Progenitor cell of endocrine pancreas (in vitro differentiated cells): ENCODE measurements around the gene IDH3A. TPM values are rescaled to one million over a fixed set of nuclear protein-coding genes. Genes with fewer than 3 reads are reported as not detected.

Source experiments
- DNase-seq: peaks from one replicate; pipeline ENCODE4 v3.0.0; 2021; ENCODE audit warnings: low spot score; ENCODE audit not compliant: unreplicated experiment
- H3K27ac Mint-ChIP-seq: 2 replicates; pipeline ENCODE4 v1.8.0; 2021; ENCODE audit warnings: mild to moderate bottlenecking, moderate library complexity, mixed read lengths
- H3K27me3 Mint-ChIP-seq: 2 replicates; pipeline ENCODE4 v1.8.0; 2021; ENCODE audit warnings: mixed read lengths
- H3K36me3 Mint-ChIP-seq: 2 replicates; pipeline ENCODE4 v1.8.0; 2022; ENCODE audit warnings: mixed read lengths; ENCODE audit not compliant: insufficient read depth
- H3K4me1 Mint-ChIP-seq: 2 replicates; pipeline ENCODE4 v1.8.0; 2021; ENCODE audit warnings: low read depth, mixed read lengths
- H3K4me3 Mint-ChIP-seq: 2 replicates; pipeline ENCODE4 v1.8.0; 2021; ENCODE audit warnings: low read depth, mild to moderate bottlenecking, moderate library complexity, mixed read lengths
- H3K9me3 Mint-ChIP-seq: 2 replicates; pipeline ENCODE4 v1.8.0; 2021; ENCODE audit warnings: low read depth, mixed read lengths
- CTCF ChIP-seq: fragments of 200-600 bp; sonication (generic); IDR thresholded peaks from one replicate; pipeline ENCODE4 v1.5.0; 2021; ENCODE audit warnings: antibody characterized with exemption, mild to moderate bottlenecking; ENCODE audit not compliant: unreplicated experiment
- total RNA-seq: library from RNA; stranded (reverse); gene quantifications from 2 replicates; pipeline ENCODE4 v1.2.1, GENCODE V29; 2021

Gene IDH3A
- total RNA-seq, 1 donor from 2014 or later = 35.4 TPM

GRCh38 chr15:78103406-78104118 lies 45.6 kb upstream of the IDH3A start:
- Mint-ChIP-seq H3K27me3 (no peaks in the 10 kb centered on the region), H3K4me3 (no peak overlapping the region), H3K4me1 (no peaks in the 10 kb centered on the region), H3K27ac (no peak overlapping the region), H3K9me3 (no peaks in the 10 kb centered on the region), H3K36me3 (peaks cover 9% of the 10 kb centered on the region)
- no peak for TF ChIP-seq CTCF
- no peak for DNase-seq

GRCh38 chr15:78104119-78104479 lies 45.1 kb upstream of the IDH3A start:
- Mint-ChIP-seq H3K27me3 (no peaks in the 10 kb centered on the region), H3K9me3 (no peaks in the 10 kb centered on the region), H3K4me3 (no peak overlapping the region), H3K27ac (no peak overlapping the region), H3K4me1 (no peaks in the 10 kb centered on the region), H3K36me3 (peaks cover 9% of the 10 kb centered on the region)
- no peak for DNase-seq
- no peak for TF ChIP-seq CTCF

DNA sequence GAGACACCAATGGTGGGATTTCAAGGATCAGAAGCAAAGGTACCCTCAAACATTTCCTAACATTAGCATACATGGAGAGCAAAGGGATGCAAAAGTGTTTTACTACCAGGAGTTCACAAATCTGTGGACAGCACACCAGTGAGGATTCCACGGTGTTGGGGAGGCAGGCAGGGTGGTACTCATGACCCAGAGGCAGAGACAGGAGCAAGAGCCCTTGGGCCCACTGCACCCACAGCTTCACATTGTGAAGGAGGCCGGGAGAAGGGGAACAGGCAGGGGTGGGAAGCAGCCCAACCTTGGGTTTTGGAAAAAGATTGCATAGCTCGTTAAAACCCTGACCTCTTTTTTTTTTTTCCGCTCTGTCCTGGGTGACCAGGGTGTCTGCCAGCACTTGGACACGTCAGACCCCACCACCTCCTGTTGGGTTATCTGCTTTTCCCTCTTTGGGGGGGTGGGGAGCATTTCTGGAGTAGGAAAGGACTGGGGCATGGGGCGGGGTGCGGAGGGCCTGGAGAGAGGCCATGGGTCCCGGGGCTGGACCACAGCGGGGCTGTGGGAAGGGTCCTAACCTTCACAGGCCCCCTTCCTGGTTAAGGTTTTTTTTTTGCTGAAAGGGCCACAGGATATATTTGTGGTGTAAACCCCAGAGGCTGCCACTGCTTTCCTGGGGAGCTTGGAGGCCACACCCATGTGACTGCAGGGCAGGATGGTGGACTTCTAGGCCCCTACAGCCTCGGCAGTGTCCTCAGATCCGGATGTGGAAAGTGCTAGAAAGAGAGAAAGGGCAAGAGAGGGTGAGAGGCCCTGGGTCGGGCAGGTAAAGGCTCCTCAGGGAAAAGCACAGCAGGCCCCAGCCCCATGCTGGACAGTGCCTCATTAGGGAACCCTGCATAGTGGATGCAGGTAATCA lies 44.3 kb upstream of the IDH3A start:
- no peaks in the 10 kb centered on the region for H3K4me1 Mint-ChIP-seq
- H3K9me3 Mint-ChIP-seq = no peaks in the 10 kb centered on the region
- no peak for DNase-seq
- H3K27me3 Mint-ChIP-seq = no peaks in the 10 kb centered on the region
- no peak for TF ChIP-seq CTCF
- no peak overlapping the region for H3K4me3 Mint-ChIP-seq
- no peak overlapping the region for H3K27ac Mint-ChIP-seq
- peaks cover 9% of the 10 kb centered on the region for H3K36me3 Mint-ChIP-seq

GRCh38 chr15:78105476-78106241 lies 43.5 kb upstream of the IDH3A start:
- H3K36me3 Mint-ChIP-seq = peaks cover 9% of the 10 kb centered on the region
- no peaks in the 10 kb centered on the region for H3K27me3 Mint-ChIP-seq
- H3K4me1 Mint-ChIP-seq = no peaks in the 10 kb centered on the region
- no peaks in the 10 kb centered on the region for H3K9me3 Mint-ChIP-seq
- TF ChIP-seq CTCF = no peak
- no peak for DNase-seq
- H3K4me3 Mint-ChIP-seq = no peak overlapping the region
- H3K27ac Mint-ChIP-seq = no peak overlapping the region

DNA sequence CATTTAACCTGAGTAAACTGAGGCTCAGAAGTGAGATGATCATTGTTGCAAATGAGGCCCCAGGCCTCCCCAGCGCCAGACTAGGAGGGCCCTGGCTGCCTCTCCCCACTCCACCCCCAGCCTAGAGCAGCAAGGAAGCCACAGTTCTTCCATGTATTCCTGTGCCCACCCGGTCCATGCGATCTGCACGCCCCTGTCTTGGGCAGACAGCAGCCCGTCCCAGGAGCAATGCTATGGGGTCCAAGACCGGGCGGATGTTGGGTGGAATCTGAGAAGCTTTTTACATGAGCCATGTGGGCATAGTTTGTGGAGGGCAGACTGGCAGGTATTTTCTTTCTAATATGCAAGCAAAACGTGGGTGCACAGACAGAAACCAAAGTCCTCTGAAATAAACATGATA lies 41.7 kb upstream of the IDH3A start:
- H3K9me3 Mint-ChIP-seq = no peaks in the 10 kb centered on the region
- no peaks in the 10 kb centered on the region for H3K4me1 Mint-ChIP-seq
- no peak overlapping the region for H3K4me3 Mint-ChIP-seq
- no peak for DNase-seq
- H3K27ac Mint-ChIP-seq = no peak overlapping the region
- peaks cover 9% of the 10 kb centered on the region for H3K36me3 Mint-ChIP-seq
- no peaks in the 10 kb centered on the region for H3K27me3 Mint-ChIP-seq
- no peak for TF ChIP-seq CTCF
